Middle frontal gyrus (tissue), 1 donor: ENCODE results near the gene TSPAN32.
"Not testable (repeated sequence)": the region's sequence is repeated elsewhere in the genome, so short reads cannot be mapped to it uniquely, and the experiment has no call there.

Experiments
- DNase-seq: peaks from one replicate; pipeline ENCODE4 v3.0.0-alpha.2; 2015; ENCODE audit warnings: low spot score; ENCODE audit errors: extremely low spot score

Gene TSPAN32

DNA sequence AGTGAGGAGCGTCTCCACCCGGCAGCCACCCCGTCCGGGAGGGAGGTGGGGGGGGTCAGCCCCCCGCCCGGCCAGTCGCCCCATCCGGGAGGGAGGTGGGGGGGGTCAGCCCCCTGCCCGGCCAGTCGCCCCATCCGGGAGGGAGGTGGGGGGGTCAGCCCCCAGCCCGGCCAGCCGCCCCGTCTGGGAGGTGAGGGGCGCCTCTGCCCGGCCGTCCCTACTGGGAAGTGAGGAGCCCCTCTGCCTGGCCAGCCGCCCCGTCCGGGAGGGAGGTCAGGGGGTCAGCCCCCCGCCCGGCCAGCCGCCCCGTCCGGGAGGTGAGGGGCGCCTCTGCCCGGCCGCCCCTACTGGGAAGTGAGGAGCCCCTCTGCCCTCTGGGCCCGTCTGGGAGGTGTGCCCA, 30.8 kb downstream of the TSPAN32 start:
- not testable (repeated sequence) for DNase-seq

DNA sequence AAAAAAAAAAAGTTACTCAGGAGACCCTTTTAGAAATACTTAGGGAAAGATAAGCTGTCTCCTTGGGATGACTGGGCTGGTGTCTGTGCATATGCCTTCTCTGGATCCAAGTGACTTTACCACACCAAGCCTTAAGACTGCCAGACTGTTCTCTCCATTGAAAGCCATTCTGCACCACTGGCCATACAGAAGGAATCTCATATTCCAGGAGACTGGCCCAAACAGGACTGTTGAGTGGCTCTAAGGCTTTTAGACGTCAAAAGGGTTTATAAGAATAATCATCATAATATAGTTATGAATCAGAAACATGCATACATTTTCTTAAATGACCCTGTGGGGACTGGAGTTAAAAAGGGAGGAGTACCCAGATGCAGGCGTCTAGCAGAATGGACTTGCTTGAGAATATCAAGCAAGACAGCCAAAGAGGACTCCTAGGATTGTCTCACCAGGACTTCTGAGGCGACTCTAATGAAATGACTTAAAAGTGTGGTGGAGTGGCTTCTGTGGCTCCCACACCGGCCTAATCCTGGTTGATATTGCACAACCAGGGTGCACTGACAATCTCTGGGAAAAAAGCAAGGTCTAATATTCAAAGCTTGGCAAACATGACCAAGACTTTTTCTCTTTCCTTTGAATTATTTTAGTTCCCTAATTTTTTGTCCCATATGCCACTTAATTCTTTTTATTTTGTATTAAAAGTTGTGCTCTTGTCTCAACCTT, 31.8 kb downstream of the TSPAN32 start:
- not testable (repeated sequence) for DNase-seq

DNA sequence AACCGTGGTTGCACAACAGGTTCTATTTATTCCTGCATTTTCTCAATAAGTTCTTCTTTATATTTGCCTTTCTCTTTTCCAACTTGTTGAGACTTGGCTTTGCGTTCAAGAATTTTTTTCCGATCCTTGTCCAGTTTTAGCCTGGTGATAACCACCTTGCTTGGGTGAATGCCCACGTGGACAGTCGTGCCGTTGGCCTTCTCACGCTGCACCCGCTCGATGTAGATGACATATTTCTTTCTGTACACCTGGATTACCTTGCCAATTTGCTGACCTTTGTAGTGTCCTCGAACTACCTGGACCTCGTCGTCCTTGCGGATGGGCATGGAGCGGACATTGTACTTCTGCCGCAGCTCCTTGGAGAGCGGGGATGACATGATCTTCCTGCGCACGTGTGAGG, 33.5 kb downstream of the TSPAN32 start:
- DNase-seq, result not testable (repeated sequence)

GRCh38 chr11:2338760-2339159, 36.9 kb downstream of the TSPAN32 start:
- not testable (repeated sequence) for DNase-seq

DNA sequence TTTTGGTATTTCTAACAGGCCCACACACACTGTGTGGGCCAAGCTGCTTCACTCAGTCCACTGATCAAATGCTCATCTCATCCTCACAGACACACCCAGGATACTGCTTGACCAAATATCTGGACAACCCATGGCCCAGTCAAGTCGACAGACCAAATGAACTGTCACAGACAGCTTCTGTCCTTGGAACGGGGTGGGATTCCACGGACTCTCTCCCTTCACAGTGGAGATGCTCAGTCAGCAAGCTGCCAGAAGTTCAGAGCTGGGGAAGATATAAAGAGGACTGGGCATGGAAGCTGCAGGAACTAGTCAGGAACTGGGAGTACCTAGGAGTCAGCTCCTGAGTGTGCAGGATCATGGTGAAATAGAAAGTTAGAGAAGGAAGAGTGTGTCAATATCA, 40.7 kb downstream of the TSPAN32 start:
- no peak for DNase-seq

DNA sequence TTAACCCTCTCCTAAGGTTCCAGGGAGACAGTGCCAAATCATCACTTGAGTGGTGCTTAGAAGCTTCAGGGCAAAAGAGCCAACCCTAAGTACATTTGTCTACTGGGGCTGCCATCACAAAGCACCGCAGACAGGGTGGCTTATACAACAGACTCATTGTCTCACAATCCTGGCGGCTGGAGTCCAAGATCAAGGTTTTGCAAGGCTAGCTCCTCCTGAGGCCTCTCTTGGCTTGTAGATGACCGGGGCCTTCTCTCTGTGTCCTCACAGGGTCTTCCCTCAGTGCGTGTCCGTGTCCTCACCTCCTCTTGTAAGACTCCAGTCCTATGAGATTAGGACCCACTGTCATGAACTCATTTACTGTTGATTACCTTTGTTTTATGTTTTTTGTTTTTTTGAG, 41.2 kb downstream of the TSPAN32 start:
- no peak for DNase-seq

DNA sequence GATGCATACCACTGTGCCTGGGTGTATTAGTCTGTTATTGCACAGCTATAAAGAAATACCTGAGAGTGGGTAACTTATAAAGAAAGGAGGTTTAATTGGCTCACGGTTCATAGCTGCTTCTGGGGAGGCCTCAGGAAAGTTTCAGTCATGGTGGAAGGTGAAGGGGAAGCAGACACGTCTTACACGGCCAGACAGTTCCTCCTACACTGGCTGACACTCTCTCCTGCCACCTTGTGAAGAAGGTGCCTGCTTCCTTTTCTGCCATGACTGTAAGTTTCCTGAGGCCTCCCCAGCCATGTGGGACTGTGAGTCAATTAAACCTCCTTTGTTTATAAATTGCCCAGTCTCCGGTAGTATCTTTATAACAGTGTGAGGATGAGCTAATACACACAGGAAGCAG, 41.7 kb downstream of the TSPAN32 start:
- no peak for DNase-seq

DNA sequence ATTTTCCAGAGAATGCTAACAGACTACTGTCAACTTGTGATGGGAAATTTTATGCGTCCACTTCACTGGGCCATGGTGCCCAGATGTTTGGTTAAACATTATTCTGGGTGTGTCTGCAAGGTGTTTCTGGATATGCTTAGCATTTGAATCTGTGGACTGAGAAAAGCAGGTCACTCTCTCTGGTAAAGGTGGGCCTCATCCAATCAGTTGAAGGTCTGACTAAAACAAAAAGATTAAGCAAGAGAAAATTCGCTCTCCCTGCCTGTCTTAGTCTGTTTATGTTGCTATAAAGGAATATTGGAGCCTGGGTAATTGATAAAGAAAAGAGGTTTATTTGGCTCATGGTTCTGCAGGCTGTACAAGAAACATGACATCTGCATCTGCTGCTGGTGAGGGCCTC, 43.2 kb downstream of the TSPAN32 start:
- no peak for DNase-seq

GRCh38 chr11:2346014-2346413, 44.2 kb downstream of the TSPAN32 start:
- no peak for DNase-seq

GRCh38 chr11:2346586-2347307, 44.9 kb downstream of the TSPAN32 start:
- DNase-seq, result no peak

- DNase-seq, result no peak
These were observed 45.6 kb downstream of the TSPAN32 start for GRCh38 chr11:2347308-2347830.

GRCh38 chr11:2348986-2349385, 47.2 kb downstream of the TSPAN32 start:
- no peak for DNase-seq

DNA sequence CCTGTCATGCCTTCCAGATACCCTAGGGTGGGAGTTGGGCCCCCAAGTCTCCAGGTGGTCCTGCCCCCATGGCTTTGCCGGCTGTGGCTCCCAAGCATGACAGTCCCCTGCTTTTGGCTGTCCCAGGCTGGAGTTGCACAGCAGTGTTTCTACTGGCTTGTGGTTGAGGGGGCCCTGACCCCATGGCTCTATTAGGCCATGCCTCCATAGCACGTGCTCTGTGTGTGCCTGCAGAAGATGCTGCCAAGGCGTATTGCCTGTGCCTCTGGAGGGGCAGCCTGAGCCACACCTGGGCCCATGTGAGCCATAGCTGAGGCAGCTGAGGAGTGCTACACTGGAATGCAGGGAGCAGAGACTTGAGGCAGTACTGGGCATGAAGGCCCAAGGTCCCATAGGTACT, 49.9 kb downstream of the TSPAN32 start:
- DNase-seq, result no peak

- DNase-seq, result no peak
These were observed 50.6 kb downstream of the TSPAN32 start for GRCh38 chr11:2352420-2352819.

- DNase-seq, result no peak
These were observed 53.3 kb downstream of the TSPAN32 start for GRCh38 chr11:2355000-2355644.

DNA sequence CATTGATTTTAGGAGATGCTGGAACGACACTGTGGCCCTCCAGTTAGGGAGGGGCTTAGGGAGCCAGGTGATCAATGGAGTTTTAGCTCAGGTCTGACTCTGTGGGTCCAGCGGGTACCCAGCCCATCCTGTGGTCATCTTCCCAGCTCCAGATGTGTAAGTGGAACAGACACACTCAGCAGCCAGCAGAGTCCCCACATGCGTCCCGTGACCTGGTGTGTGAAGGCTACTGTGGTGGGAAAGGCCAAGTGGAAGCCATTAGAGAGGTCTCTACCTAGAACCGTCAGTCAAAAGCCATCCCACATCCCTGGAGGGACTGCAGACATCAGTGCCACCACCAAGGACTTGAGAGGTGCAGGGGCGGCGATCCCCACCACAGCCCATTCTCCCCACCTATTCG, 55.4 kb downstream of the TSPAN32 start:
- no peak for DNase-seq

DNA sequence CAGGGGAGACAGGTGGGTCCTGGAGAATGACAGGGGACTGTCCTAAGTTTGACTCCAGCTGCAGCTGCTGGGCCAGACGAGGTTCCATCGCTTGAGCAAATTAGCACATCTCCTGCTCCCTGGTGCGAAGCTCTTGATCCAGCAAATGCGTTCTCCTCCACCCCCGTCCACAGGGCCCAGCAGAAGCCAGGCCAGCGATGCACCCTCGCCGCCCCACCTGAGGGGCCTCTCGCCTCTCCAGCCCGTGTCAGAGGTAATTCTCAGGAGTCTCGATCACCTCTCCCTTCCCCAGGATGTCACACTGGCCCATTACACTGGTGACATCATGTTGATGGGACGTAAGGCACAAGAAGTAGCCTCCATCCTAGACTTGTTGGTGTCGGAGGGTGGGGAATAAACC, 55.8 kb downstream of the TSPAN32 start:
- not testable (repeated sequence) for DNase-seq

- no peak for DNase-seq
These were observed 57.1 kb downstream of the TSPAN32 start for GRCh38 chr11:2358754-2359442.

GRCh38 chr11:2359557-2359956, 57.7 kb downstream of the TSPAN32 start:
- DNase-seq, result no peak

DNA sequence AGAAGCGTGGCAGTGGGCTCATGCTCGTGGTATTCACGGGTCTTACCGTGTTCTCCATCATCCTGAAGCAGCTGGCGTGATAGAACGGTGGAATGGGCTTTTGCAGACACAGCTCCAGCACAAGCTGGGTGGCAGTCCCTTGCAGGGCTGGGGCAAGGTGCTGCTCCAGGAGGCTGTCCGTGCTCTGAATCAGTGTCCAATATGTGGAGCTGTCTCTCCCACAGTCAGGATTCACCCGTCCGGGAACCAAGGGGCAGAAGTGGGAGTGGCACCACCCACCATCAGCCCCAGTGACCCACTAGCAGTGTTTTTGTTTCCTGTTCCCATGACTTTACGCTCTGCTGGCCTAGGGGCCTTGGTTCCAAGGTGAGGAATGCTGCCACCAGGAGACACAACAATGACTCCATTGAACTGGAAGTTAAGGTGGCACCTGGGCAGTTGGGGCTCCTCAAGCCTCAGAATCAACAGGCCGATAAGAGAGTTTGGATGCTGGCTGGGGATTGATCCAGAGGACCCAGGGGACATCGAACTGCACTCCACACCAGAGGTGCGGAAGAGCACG, 58.3 kb downstream of the TSPAN32 start:
- DNase-seq, result no peak

- no peak for DNase-seq
These were observed 59.8 kb downstream of the TSPAN32 start for GRCh38 chr11:2361565-2361964.
